Brain pericyte (primary cell): ENCODE measurements around the gene ADPRHL1.

Source experiments
- DNase-seq: peaks from one replicate; pipeline ENCODE4 v3.0.0-alpha.2; 2012; ENCODE audit warnings: low read depth, low spot score

Gene ADPRHL1

GRCh38 chr13:113433391-113433916 is 19.8 kb downstream of the ADPRHL1 start:
- no peak for DNase-seq

DNA sequence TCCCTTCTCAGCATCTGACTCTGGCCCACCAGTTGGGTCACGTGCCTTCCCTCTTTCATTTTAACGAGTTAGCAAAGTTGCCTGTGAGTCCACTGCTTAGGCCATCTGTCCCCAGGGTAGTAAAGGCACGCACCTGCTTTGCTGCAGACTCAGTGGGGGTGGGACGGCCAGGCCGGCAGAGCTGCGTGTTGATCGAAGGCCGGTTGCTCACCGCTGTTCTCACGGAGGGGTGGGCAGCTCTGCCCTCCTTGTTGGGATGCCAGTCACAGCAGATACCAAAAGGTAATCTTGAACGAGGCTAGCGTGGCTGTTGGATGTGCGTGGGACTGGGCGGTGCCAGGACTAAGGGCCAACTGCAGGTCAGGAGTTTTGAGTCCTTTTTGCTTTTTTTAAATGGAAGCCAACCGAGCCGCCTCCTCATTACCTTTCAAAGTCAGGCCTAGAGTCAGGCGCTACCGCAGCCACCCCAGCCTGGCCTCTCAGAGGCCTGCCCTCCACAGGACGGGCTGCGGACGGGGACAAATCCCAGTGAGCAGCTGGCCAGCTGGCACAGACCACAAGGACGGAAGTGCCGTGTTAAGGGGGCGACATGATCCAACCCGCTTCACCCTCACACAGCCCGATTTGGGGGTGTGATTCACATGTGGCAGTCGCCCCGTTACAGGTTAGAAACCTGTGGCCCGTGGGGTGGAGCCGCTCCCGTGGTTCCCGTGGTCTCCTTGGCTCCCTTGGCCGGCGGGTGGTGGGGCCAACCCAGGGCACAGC is 20.6 kb downstream of the ADPRHL1 start:
- DNase-seq, result no peak

- DNase-seq, result no peak
Measured at GRCh38 chr13:113431171-113431570, 22.1 kb downstream of the ADPRHL1 start.

- no peak for DNase-seq
Measured at GRCh38 chr13:113430378-113431110, 22.7 kb downstream of the ADPRHL1 start.

- no peak for DNase-seq
Measured at GRCh38 chr13:113429608-113429985, 23.7 kb downstream of the ADPRHL1 start.

DNA sequence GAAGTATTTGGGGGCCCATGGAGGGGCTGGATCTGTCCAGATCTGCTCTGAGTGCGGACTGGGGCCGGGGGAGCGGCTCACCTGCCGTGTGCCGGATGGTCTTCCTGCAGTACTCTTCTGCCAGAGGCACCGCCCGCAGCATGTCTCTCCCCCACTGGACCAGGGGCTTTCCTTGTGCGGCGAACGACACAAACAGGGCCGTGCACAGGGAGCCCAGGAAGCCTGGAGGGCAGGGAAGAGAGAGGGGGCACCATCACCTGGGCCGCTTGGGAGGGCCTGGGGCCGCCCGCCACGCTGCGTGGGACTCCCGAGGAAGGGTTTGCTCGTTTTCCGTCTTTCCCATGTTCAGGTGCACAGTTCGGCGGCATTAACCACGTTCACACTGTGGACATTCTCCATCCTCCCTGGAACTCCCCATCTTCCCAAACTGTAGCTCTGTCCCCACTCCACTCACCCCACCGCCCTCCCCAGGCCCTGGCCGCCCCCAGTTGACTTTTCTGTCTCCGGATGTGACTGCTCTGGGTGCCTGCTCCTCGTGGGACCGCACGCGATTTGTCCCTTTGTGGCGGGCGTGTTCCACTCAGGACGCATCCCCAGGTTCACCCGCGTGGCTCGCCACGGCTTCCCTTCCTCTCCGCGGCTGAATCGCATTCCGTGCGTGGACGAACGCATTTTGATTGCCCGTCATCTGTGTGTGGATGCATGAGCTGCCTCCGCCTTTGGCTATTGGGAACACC is 24.2 kb downstream of the ADPRHL1 start:
- no peak for DNase-seq

DNA sequence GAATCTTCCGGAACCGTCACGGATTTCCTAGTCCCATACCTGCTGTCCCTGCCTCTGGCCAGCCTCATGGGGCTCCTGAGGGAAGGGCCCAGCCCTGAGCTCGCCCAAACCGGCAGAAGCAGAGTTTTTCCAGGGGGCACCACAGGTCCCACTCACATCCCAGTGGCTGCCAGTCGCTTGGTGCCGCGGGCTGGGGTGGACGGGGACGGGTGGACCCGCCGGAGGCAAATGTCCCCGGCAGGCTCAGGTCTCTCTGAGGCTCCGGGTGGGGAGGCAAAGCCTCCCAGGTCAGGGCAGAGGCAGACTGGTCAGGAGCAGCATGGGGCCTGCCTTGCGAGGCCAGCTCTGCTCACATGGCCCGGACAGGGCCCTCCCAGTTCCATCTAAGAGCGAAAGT is 24.8 kb downstream of the ADPRHL1 start:
- no peak for DNase-seq

- DNase-seq, result no peak
Measured at GRCh38 chr13:113427562-113428468, 25.5 kb downstream of the ADPRHL1 start.

DNA sequence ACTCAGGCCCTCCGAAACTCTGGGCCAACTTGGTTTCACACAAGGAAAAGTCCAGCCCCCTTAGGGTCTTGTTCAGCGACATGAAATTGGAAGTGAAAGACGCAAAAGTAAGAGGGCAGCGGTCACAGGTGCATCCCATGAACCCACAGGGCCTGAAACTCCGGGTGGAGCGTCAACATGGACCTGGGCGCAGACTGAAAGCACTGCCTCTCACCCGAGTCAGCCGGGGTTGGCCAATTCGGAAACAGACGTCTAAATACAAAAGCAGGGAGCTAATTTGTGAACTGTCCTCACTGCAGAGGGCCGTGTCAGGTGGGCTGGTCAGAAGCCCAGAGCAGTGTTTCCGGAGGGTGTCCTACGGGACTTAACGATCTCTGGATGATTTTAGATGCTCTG is 26.7 kb downstream of the ADPRHL1 start:
- no peak for DNase-seq

DNA sequence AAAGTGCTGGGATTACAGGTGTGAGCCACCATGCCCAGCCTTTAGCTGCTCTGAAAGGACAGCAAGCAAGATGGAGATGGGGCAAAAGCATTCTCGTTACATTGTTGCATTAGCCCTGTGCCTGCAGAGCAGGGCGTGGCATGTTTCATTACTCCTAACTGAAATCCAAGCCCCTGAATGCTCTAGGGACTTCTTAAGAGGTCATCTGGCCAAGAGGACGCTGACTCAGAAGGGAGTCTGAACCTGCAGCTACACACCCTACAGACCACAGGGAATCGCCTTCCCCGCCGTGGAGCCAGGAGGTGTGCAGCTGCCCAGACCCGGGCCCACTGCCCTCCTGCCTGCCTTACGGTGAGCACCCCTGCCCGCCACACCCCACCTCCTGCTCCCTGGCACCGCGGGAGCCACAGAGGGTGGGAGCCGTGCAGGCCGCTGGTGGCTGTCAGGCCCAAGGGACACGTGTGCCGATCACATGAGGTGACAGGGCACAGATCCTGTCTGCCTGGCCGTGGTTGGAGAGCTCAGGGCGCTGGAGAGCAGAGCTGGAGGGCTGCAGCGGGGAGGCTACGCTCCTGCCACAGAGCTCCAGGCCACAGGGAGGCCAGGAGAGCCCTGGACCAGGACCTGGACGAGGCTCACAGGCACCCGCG is 27.2 kb downstream of the ADPRHL1 start:
- DNase-seq, result no peak

GRCh38 chr13:113423520-113424163 is 29.6 kb downstream of the ADPRHL1 start:
- no peak for DNase-seq

DNA sequence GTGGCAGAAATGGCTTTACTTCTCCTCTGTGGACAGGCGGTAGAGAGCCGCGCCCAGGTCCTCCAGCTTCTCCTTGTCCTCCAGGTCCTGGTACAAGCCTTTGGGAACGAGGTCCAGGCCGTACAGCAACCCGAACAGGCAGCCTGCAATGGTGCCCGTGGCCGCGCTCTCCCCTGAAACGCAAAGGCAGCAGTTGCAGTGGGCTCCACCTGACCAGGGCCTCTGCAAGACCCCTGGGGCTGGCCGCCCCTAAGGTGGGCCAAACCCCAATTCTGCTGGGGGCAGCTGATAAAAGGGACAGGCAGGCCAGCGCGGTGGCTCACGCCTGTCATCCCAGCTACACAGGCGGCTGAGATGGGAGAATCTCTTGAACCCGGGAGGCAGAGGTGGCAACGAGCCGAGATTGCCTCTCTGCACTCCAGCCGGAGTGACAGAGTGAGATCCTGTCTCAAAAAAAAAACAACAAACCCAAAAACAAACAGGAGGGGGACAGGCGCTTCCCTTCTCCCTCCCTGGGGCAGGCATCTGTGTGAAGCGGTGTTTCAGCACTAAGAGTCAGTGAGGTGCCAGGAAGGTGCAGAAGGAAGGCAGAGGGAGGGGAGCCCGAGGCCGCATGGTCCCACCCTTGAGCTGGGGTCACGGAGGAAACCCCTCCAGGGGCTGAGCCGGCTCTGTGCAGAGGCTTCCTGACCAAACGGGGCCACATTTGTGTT is 30.3 kb downstream of the ADPRHL1 start:
- no peak for DNase-seq

- peak; percentile 57 for DNase-seq
Measured at GRCh38 chr13:113421673-113422270, 31.5 kb downstream of the ADPRHL1 start.

GRCh38 chr13:113420833-113421600 is 32.3 kb downstream of the ADPRHL1 start:
- no peak for DNase-seq

DNA sequence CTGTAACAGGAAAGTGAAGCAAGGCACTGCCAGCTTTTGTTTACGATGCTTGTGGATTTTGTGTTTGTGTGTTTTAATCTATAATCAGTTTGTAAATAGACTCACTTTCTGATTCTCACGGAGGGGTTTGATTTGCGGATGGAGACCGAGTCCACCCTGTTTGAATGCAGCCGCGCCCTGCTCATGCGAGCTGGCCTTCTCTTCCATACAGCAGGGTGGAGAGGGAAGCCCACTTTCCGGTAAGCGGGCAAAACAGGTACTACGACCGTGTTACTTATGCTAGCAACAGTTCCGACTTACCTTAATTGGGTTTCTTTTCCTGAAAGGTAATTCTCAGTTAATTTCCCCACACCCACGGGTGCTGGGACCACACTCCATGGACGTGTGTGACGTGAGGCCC is 33.1 kb downstream of the ADPRHL1 start:
- no peak for DNase-seq

GRCh38 chr13:113419531-113420193 is 33.6 kb downstream of the ADPRHL1 start:
- DNase-seq, result no peak

DNA sequence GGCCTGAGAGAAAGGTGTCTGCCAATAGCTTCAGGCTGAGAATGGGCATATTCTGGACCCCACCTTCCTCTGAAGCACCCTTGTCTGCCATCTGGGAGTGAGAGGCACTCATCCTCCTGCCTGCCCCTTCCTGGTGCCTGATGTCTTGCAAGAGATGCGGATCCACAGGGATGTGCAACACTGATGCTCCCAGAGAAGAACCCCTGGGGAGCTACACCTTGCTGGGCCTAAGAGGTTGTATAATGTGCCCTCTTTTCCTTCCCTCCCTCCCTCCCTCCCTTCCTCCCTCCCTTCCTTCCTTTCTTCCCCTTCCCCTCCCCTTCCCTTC is 34.6 kb downstream of the ADPRHL1 start:
- no peak for DNase-seq
